GM19043 (cell line): ENCODE results near the gene IFTAP.
"Not testable (repeated sequence)": the region's sequence is repeated elsewhere in the genome, so short reads cannot be mapped to it uniquely, and the experiment has no call there.

Source experiments
- ATAC-seq: cut with Tn5 transposase; IDR thresholded peaks from one replicate; pipeline ENCODE4 v1.9.1; 2021; ENCODE audit warnings: low read depth; ENCODE audit not compliant: unreplicated experiment

Gene IFTAP

GRCh38 chr11:36631774-36632173 lies 37.5 kb downstream of the IFTAP start:
- no peak for ATAC-seq

DNA sequence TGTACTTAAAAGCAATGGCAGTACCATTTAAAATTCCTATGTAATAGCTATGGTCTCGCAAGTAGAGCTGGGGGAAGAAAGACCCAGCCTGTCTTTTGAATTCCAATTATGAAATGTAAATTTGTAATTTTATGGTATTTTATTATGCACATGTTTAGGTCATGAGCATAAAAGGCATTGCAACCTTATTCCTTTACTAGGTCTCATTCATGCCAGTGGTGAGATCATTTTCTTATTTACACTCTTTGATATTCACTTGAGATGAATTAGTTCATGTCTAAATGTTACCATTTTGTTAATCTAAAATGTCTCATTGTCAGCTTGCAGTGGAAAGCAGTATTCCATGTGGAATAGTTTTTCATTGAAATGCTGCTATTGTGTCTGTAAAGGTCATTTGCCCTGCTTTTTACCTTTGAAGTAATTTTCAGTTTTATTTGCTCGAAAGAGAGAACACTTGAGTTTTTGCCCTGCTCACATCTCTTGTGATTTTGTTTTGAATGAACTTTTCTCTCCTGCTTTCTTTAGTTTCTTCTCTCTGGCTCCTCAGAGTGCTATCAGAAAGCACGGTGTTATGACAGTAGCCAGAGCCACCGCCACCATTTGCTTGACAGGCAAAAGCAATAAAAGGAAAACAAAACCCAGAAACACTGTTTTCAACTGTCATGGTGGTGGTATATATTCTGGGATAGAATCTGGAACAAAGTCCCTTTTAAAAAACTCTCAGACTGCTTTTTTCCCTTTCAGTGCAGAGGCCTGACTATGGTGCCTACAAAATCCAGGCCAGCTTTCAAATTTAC lies 41.0 kb downstream of the IFTAP start:
- no peak for ATAC-seq

GRCh38 chr11:36638556-36638955 lies 44.3 kb downstream of the IFTAP start:
- no peak for ATAC-seq

- ATAC-seq, result no peak
Measured at GRCh38 chr11:36657610-36658267, 63.4 kb downstream of the IFTAP start.

DNA sequence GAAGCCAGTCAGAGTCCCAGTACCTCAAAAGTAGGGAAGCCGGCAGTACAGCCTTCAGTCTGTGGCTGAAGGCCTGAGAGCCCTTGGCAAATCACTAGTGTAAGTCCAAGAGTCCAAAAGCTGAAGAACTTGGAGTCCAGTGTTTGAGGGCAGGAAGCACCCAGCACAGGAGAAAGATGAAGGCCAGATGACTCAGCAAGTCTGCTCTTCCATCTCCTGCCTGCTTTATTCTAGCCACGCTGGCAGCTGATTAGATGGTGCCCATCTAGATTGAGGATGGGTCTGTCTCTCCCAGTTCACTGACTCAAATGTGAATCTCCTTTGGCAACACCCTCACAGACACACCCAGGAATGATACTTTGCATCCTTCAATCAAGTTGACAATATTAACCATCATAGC lies 67.1 kb downstream of the IFTAP start:
- not testable (repeated sequence) for ATAC-seq

DNA sequence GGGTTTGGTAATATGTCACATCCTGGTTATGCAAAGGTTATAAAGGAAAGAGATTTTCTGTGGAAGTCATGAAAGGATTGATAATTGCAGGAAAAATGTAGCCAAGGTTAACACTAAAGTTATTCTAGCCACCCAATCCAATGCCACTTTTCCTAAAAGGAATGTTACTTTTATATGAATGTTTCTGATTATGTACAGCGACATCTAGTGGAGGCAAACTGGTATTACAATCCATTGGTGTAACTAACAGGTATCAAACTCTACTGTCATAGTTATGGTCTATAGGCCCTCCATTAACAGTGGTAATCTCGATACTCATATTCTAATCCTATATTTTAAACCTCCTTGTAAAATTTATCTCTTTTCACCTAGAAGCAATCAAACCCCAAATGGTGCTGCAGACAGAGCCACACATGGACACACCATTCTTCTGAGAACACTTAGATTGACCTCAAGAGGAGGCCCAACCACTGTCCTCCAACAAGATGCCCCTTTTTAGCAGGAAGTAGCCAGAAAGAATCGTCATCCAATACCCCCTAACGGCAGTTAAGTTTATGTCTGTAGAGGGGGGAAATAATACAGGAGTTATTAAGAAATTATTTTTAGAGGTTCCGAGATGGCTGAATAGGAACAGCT lies 78.6 kb downstream of the IFTAP start:
- no peak for ATAC-seq

- not testable (repeated sequence) for ATAC-seq
Measured at GRCh38 chr11:36679547-36679946, 85.2 kb downstream of the IFTAP start.

DNA sequence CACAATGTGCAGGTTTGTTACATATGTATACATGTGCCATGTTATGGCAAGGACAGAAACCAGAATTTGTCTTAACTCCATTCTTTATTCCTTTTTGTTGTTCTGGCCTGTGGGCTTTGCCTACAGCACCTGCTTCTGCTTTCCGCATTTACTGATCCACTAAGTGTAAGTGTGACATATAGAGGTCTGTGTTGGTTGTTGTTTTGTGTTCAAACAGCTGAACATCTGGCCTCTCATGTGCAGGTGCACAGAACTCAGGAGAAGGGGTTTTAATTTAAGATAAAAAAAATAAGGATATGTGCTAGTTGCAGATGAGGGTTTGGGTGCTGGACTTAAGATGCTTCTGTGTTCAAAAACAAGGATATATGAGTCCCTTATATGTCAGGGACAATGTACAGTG lies 89.5 kb downstream of the IFTAP start:
- ATAC-seq, result no peak

GRCh38 chr11:36684840-36685801 lies 90.8 kb downstream of the IFTAP start:
- ATAC-seq, result no peak

DNA sequence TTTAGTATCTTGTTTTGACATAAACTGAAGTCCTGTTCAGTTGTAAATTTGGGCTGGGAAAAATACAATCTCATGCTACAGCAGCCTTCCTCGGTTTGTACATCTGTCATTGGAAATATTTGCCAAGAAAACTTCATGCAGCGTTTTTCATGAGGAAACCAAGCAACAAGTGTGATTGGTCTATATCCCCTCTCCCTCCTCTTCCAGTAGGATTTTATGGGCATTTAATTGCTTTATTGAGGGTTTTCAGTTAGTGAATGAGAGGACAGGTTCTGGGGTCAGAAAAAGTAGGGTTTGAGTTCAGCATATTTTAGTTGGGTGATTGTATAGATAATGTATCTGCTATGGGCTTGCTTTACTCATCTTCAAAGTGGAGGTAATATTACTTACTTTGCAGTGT lies 93.8 kb downstream of the IFTAP start:
- no peak for ATAC-seq

- no peak for ATAC-seq
Measured at GRCh38 chr11:36688571-36689291, 94.4 kb downstream of the IFTAP start.

GRCh38 chr11:36689442-36689841 lies 95.1 kb downstream of the IFTAP start:
- no peak for ATAC-seq

DNA sequence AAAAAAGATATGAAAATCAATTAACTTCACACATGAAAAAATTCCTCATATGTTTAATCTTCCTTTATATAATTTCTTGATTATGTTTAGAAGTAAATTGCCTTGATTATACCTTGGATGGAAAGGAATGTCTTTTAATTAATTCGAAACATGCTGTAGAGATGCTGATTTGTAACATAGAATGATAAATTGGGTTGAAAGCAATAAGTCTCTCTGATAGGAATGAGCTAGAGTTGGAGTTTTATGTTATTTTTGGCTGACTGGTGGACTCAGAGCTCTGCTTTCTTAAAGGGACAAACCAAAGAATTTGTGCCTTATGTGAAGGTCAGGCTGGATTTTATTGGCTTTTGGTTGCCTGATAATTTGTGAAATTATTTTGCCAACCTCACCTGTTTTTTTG lies 98.4 kb downstream of the IFTAP start:
- no peak for ATAC-seq

DNA sequence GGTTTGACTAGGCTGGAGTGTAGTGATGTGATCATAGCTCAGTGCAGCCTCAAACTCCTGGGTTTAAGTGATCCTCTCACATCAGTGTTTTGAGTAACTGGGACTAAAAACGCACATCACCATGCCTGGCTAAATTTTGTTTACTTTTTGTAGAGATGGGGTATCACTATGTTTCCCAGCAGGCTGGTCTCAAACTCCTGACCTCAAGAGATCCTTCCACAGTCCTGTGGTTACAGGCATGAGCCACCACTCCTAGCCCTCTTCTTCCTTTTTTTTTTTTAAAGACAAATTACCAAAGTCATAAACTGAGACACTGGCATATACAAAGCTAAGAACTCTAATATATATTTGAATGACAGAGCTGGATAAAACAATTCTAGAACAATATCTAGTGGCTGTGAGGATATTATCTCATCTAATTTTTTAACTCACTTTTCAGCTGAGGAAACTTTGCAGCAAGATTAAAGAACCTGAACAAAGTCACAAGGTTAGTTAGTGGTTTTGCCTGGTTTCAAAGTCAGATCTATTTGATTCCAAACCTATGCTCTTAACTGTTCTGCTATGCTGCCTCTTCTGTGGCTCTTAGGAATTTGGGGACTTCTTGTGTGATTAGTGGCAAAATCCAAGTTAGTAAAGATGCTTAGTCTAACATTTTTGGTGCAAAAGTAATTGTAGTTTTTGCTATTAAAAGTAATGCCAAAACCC lies 99.0 kb downstream of the IFTAP start:
- no peak for ATAC-seq

GRCh38 chr11:36695111-36695510 lies 100.8 kb downstream of the IFTAP start:
- no peak for ATAC-seq

- ATAC-seq, result no peak
Measured at GRCh38 chr11:36695571-36695970, 101.3 kb downstream of the IFTAP start.

DNA sequence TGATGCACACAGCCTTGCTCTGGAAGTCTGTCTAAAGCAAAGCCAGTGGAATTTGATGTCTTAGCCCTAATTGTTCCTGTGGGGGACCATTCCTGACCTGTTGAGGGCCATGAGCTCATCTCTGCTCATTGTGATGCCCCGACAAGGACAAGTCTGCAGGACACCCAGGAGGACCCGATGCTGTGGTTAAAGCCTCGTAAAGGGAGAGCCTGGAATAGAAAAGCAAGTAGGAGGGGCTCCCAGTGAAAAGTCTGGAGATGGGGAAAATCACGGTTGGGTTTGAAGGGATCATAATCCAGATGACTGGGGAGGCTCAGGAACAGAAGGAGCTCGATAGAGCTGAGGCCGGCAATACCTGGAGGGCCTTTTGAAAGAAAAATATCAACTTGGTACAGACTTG lies 102.2 kb downstream of the IFTAP start:
- no peak for ATAC-seq

- ATAC-seq, result no peak
Measured at GRCh38 chr11:36699271-36699670, 105.0 kb downstream of the IFTAP start.

- no peak for ATAC-seq
Measured at GRCh38 chr11:36700246-36700645, 105.9 kb downstream of the IFTAP start.
